NCI-H2196 (cell line): ENCODE data around the gene MYO5B.

ENCODE experiments used
- DNase-seq: peaks from one replicate; lab custom pipeline; 2025; ENCODE audit not compliant: unreplicated experiment; lab: John Stamatoyannopoulos, UW

The MYO5B gene

DNA sequence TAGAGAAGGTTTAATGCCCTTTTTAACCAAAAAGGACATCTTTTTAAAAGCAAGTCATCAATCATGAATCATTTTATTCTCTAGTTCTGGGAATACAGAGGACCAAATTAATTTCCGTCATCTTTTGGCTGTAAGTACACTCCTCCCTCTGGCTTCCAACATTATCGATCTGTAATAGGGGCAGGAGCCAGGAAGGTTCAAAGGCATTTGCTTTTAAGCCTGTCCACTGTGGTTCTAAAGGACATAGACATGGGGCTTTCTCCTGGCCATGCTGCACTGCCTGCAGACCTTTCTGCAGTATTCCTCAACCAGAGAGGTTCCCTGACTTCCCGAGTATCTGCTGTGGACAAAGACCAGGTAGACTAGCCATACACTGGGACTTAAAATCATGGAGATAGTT, 170.5 kb downstream of the MYO5B start:
- no peak for DNase-seq

DNA sequence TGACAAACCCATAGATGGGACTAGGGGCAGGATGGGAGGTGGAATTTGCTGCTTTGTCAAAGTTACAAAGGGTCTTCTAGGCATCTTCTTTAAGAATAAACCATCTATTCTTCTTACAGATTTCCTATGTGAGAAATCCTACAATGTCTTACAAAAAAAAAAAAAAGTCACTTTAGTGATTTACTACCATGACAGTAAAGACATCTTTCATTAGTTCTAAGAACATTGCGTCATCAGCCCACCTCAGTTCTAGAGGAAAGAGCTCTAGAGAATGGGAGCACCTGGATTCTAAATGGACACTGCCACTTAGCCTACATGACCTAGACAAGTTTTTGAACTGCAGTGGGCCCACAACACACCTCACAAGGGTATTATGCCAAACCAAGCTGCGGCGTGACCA, 172.0 kb downstream of the MYO5B start:
- DNase-seq: no peak

GRCh38 chr18:50014606-50015005, 180.3 kb downstream of the MYO5B start:
- DNase-seq: no peak

- no peak for DNase-seq
Observed at GRCh38 chr18:50013363-50014138, 181.4 kb downstream of the MYO5B start.

GRCh38 chr18:50011813-50012435, 183.0 kb downstream of the MYO5B start:
- peak; percentile 18 for DNase-seq

GRCh38 chr18:50009773-50010335, 185.1 kb downstream of the MYO5B start:
- DNase-seq: peak; percentile 74

- DNase-seq: no peak
Observed at GRCh38 chr18:50008306-50008705, 186.6 kb downstream of the MYO5B start.

GRCh38 chr18:50006470-50007046, 188.4 kb downstream of the MYO5B start:
- DNase-seq: no peak

- DNase-seq: no peak
Observed at GRCh38 chr18:50004013-50004412, 190.9 kb downstream of the MYO5B start.

DNA sequence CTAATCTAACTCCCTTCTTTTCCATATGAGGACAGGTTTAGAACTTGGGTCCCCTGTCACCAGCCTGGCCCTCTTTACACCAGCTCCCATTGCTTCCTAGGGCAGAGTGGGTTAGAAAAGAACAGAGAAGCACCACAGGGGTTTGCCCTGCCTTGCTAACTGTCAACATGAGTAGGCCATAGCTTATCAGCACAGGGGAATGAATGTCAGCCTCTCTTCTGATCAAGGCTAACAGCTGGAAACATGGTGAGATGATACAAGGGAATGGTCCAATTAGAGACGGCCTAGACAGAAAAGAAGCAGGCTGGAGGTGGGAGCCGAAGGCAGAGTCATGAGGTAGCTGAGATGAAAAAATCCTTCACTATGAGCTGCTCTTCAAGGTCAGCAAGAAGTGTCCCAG, 192.2 kb downstream of the MYO5B start:
- DNase-seq: no peak

DNA sequence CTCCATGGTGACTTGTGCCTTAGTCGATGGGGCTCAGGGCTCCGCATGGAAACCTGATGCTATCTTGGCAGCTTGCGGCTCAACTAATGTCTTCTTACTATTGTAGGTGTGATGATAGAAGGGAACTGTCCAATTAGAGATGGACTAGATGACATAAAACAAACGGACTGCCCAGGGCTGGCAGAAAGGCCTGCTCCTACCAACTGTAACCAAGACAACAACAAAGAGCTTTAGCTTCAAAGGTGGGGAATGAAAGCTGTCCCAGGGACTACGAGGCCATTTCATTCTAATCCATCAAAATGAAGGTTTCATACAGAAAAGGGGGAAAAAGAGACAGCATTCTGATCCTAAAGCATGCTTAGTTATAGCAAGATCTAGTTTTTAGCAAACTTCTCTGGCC, 194.7 kb downstream of the MYO5B start:
- DNase-seq: no peak

DNA sequence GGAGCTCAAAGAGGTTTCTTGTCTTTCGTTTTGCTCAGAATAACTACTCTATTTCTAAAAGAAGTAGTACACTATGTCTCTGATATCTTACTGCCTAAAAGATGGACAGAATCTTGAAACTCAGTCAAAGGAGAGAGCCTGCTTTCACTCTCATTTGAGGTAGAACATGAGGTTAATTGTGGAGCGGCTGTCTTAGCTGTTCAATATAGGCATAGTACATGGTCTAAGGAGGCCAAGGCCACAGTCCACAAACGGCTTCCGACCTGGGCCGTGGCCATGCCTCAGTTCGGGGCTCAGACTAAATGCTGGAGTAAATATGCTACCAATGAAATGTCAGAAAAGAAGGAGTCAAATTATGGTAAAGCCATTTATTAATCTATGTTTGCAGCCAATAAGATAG, 195.8 kb downstream of the MYO5B start:
- no peak for DNase-seq

DNA sequence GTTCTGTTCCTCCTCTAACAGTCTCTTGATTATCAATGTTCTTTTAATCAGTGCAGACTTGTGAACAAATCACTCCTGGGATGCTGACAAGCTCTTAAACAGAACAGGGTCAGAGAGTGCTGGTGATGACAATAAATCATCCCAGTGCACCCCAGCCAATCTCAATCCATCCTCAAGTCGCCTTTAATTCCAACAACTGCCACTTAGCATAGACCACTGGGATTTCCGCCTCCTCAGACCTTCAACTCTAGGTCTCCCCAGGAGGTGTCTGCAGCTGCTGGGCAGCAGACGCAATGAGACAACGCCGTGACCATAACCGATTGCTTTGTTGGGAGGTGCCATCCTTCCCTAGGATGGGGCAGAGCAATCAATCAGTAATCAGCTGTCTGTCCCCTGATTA, 197.4 kb downstream of the MYO5B start:
- DNase-seq: no peak

DNA sequence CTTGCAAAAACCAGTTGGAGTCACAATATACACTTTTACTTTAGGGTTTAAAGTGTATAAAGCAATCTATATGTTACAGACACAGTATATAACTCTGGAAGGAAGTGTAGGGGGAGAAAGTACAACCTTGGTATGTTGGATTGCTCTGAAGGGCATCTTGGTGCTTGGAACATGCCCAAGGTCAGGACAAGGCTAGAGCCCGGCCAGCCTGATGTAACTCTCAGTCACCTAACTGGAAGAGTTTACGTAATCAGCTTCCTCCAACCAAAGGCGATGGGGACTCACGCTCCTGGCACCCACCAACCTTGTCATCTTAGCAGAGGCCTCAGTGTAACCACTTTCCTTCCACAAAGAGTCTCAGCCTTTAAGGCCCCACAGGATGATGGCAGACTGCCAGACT, 200.5 kb downstream of the MYO5B start:
- no peak for DNase-seq

- no peak for DNase-seq
Observed at GRCh38 chr18:49993299-49993698, 201.6 kb downstream of the MYO5B start.

DNA sequence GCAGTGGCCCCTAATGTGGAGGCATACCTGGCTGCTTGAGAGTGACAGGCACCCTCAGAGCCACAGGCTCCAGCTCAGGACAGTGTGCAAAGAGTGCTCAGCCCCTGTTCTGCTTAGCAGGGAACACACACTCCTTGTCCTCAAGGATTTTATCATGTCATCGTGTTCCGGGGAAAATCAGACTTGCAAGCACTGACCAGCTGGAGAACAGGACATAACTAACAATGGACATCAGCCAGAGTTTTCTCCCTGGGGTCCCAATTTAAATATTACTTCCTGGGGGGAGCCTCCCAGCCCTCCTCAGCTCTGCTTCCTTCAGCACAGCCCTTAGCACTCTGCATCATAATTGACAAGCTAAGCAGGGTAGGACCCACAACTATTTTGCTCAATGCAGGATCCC, 206.2 kb downstream of the MYO5B start:
- DNase-seq: no peak

GRCh38 chr18:49988101-49988500, 206.8 kb downstream of the MYO5B start:
- no peak for DNase-seq

GRCh38 chr18:49985236-49985635, 209.7 kb downstream of the MYO5B start:
- DNase-seq: no peak

GRCh38 chr18:49980896-49981295, 214.1 kb downstream of the MYO5B start:
- no peak for DNase-seq

DNA sequence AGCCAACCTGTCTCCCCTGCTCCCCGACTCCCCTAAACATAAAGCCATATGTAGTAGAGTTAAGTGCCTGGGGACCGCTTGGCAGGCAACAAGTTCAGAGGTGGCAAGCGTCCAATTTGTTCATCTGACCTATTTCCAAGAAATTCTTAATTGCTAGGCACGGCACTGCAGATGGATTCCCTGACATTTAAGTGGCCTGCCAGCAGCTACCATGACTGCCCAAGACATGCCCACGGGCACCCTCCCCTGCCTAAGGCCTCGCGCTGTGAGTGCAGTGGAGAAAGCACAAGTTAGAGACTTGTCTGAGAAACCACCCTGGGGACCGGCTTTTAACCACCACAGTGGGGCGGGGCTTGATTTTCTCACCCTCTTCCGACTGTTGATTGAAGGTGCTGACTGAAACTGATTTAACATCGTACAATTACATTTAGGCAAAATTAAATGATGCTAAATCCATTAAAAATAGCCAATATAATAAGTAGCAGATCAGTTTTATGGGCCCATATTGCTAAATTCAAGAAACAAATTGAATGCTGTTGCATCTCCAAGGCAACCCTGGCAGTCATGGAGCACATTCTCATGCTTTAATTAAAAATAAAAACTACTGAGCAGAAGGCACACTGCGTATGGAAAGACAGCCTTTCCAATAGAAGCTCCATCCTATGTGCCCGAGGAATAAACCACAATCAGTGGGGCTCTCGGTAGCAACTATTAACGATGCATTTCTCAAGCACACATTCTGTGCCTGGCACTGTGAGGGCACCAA, 218.0 kb downstream of the MYO5B start:
- DNase-seq: no peak

- no peak for DNase-seq
Observed at GRCh38 chr18:49976001-49976400, 218.9 kb downstream of the MYO5B start.
